Hematopoietic multipotent progenitor cell (in vitro differentiated cells): ENCODE results near the gene EHD1. TPM values are rescaled to one million over a fixed set of nuclear protein-coding genes. Genes with fewer than 3 reads are reported as not detected.

ENCODE experiments used
- DNase-seq, 3 donors: peaks; one replicate each; pipeline ENCODE4 v3.0.0-alpha.2; 2011 to 2015; ENCODE audit warnings: low read depth in 2 of 3, low spot score in 2 of 3
- small RNA-seq: library from RNA; depleted of rRNA; stranded (forward); fragments of <200 nt; gene quantifications from one replicate; pipeline ENCODE3, GENCODE V24; 2012
- total RNA-seq: library from RNA; depleted of rRNA; stranded (reverse); fragments of >200 nt; gene quantifications from one replicate; pipeline ENCODE4 v1.2.3, GENCODE V29; 2012

The EHD1 gene
- total RNA-seq, 1 donor, result 105 TPM

- peak; percentile 76 to 84 (median 79) for DNase-seq
These were observed 75.1 kb downstream of the EHD1 start, which contains the start of gene MAP4K2 for GRCh38 chr11:64803158-64803845. MAP4K2 (minus strand) TSS chr11:64803214; CDS start chr11:64803149, 65 bp downstream.

GRCh38 chr11:64802370-64803157 lies 75.9 kb downstream of the EHD1 start:
- no peak for DNase-seq

Small RNAs within 50 kb of the gene (small RNA-seq; reads per million reads assigned to genes)
- gene MIR6749 (not detected), gene MIR6750 (not detected)

Other genes with a start within 250 kb of the EHD1 start
- gene NRXN2, start 155.4 kb downstream of the EHD1 start, total RNA-seq, result 1.6 TPM
- 204 TPM for gene RASGRP2, start 134.5 kb downstream of the EHD1 start, total RNA-seq
- 4.6 TPM for gene PYGM, start 118.6 kb downstream of the EHD1 start, total RNA-seq
- 367 TPM for gene SF1, start 100.1 kb downstream of the EHD1 start, total RNA-seq
- 70.8 TPM for gene MAP4K2, start 75.4 kb downstream of the EHD1 start, total RNA-seq
- gene MEN1, start 68.1 kb downstream of the EHD1 start, total RNA-seq, result 66.5 TPM
- 7.5 TPM for gene CDC42BPG, start 34.0 kb downstream of the EHD1 start, total RNA-seq
- 29.9 TPM for gene ATG2A, start 38.6 kb upstream of the EHD1 start, total RNA-seq
- 5.9 TPM for gene PPP2R5B, start 46.1 kb upstream of the EHD1 start, total RNA-seq
- not detected for gene GPHA2, start 57.3 kb upstream of the EHD1 start, total RNA-seq
- not detected for gene MAJIN, start 93.5 kb upstream of the EHD1 start, total RNA-seq
- 0.81 TPM for gene BATF2, start 118.3 kb upstream of the EHD1 start, total RNA-seq
- gene ARL2, start 135.5 kb upstream of the EHD1 start, total RNA-seq, result 171 TPM
- gene SNX15, start 148.8 kb upstream of the EHD1 start, total RNA-seq, result 25.9 TPM
- gene SAC3D1, start 162.6 kb upstream of the EHD1 start, total RNA-seq, result 12.4 TPM
- 94.5 TPM for gene NAALADL1, start 179.9 kb upstream of the EHD1 start, total RNA-seq
- gene CDCA5, start 205.4 kb upstream of the EHD1 start, total RNA-seq, result 5.1 TPM
- 60.6 TPM for gene ZFPL1, start 205.6 kb upstream of the EHD1 start, total RNA-seq
- gene VPS51, start 217.6 kb upstream of the EHD1 start, total RNA-seq, result 657 TPM
- 46.6 TPM for gene TM7SF2, start 233.3 kb upstream of the EHD1 start, total RNA-seq
- gene ZNHIT2, start 239.1 kb upstream of the EHD1 start, total RNA-seq, result 11.0 TPM
- 655 TPM for gene FAU, start 243.5 kb upstream of the EHD1 start, total RNA-seq
- 53.9 TPM for gene MRPL49, start 243.7 kb upstream of the EHD1 start, total RNA-seq